BLaER1 (cell line): Measurements from ENCODE around the gene BASP1.

Experiments
- H3K27ac ChIP-seq: shearing (Covaris generic); formaldehyde crosslinking; 2 replicates; pipeline ENCODE4 v1.8.1; 2022
- H3K27me3 ChIP-seq: shearing (Covaris generic); formaldehyde crosslinking; 2 replicates; pipeline ENCODE4 v1.8.1; 2022
- H3K36me3 ChIP-seq: shearing (Covaris generic); formaldehyde crosslinking; 2 replicates; pipeline ENCODE4 v1.8.1; 2022
- H3K4me1 ChIP-seq: shearing (Covaris generic); formaldehyde crosslinking; 2 replicates; pipeline ENCODE4 v1.8.1; 2022
- H3K4me2 ChIP-seq: shearing (Covaris generic); formaldehyde crosslinking; 2 replicates; pipeline ENCODE4 v1.8.1; 2022
- H3K4me3 ChIP-seq: shearing (Covaris generic); formaldehyde crosslinking; 2 replicates; pipeline ENCODE4 v1.8.1; 2022
- H3K9ac ChIP-seq: shearing (Covaris generic); formaldehyde crosslinking; 2 replicates; pipeline ENCODE4 v1.8.1; 2022
- H3K9me3 ChIP-seq: shearing (Covaris generic); formaldehyde crosslinking; 2 replicates; pipeline ENCODE4 v1.8.1; 2022
- H4K20me1 ChIP-seq: shearing (Covaris generic); formaldehyde crosslinking; 2 replicates; pipeline ENCODE4 v1.8.1; 2022
- Cebpa-rat ChIP-seq: shearing (Covaris generic); IDR thresholded peaks from 2 replicates; pipeline ENCODE4 v1.8.1; 2022

The BASP1 gene

DNA sequence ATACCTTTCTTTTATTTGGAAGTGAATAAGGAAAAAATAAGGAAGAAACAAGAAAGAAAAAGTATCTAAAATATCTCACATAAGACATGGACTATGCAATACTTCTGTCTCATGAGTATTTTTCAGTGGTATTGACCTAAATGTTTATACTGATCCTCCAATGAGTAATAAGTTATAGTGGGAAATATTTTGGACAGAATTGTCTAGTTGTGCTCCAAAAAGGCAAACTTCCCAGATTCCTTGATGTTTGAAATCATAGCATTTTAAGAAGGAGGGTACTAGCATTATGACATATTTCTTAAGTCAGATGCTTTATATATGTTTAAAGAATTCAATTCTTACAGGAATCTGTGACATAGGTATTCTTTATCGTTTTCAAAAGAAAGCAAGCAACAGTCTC lies 34.5 kb upstream of the BASP1 start:
- Histone ChIP-seq H3K4me1 (no peaks in the 10 kb centered on the region), H3K36me3 (no peaks in the 10 kb centered on the region), H3K27ac (no peak overlapping the region)

DNA sequence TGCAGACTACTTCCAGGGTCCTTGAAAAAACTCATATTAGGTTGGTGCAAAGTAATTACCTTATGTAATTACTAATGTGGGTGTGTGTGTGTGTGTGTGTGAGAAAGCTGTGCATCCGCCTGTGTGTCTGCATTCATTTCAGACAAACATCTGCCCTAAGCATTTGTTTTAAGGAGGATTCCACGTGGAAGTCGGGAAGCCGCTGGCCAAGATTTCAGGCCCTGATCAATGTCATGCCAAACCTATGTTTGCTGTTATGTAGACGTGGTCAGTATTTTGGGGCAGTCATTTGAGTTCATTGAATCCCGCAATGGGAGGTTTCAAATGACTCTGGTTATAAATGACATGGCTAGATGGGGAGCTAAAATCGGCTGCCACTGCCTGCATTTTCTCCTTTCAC lies 33.6 kb upstream of the BASP1 start:
- no peaks in the 10 kb centered on the region for H3K9me3 ChIP-seq
- H3K9ac ChIP-seq, result no peak overlapping the region
- H4K20me1 ChIP-seq, result no peaks in the 10 kb centered on the region
- no peaks in the 10 kb centered on the region for H3K36me3 ChIP-seq
- no peak overlapping the region for H3K4me3 ChIP-seq
- H3K27me3 ChIP-seq, result no peaks in the 10 kb centered on the region
- no peak for TF ChIP-seq Cebpa-rat
- H3K27ac ChIP-seq, result no peak overlapping the region
- no peak overlapping the region for H3K4me2 ChIP-seq
- H3K4me1 ChIP-seq, result no peaks in the 10 kb centered on the region

More for the DNA sequence above, 34.5 kb upstream of the BASP1 start:
- Histone ChIP-seq H3K9ac (no peak overlapping the region), H3K27me3 (no peaks in the 10 kb centered on the region), H3K4me3 (no peak overlapping the region), H3K4me2 (no peak overlapping the region), H3K9me3 (no peaks in the 10 kb centered on the region), H4K20me1 (no peaks in the 10 kb centered on the region)
- no peak for TF ChIP-seq Cebpa-rat

DNA sequence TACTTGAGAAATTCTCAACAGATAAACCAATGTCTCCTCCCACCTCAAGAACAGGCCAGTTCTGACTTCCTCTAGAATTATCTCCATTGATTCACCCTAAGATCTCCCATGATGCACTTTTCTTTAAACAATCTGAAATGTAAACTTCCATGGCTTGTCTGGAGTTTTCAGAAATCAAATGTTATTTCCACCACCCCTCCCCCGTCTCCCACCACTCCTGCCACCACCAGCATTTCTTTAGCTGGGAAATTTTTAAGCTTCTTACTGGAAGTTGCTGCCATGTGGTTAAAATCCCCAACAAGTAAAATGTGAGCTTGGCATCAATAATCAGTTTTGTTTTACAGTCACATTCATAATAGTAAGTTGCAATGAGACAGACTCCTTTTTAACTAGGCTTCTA lies 32.8 kb upstream of the BASP1 start:
- H3K4me1 ChIP-seq, result no peaks in the 10 kb centered on the region
- no peaks in the 10 kb centered on the region for H3K27me3 ChIP-seq
- no peaks in the 10 kb centered on the region for H3K36me3 ChIP-seq
- no peak overlapping the region for H3K4me2 ChIP-seq
- H3K9me3 ChIP-seq, result no peaks in the 10 kb centered on the region
- TF ChIP-seq Cebpa-rat, result no peak
- no peak overlapping the region for H3K27ac ChIP-seq
- no peak overlapping the region for H3K4me3 ChIP-seq
- H3K9ac ChIP-seq, result no peak overlapping the region
- no peaks in the 10 kb centered on the region for H4K20me1 ChIP-seq

DNA sequence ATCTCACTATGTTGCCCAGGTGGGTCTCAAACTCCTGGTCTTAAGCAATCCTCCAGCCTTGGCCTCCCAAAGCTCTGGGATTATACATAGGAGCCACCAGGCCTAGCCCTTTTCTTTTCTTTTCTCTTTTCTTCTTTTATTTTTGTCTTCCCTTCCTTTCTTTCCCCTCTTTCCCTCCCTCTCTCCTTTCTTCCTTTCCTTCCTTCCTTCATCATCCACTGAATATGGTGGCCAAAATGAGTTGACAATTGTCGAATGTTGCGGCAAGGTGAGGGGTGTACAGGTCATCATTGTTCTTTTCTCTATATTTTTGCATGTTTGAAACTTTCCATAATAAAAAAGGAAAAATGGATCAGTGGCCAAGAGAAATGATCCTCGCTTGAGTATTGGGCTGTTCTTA lies 32.1 kb upstream of the BASP1 start:
- H3K27me3 ChIP-seq, result no peaks in the 10 kb centered on the region
- H3K4me3 ChIP-seq, result no peak overlapping the region
- H3K27ac ChIP-seq, result no peak overlapping the region
- H4K20me1 ChIP-seq, result no peaks in the 10 kb centered on the region
- 0 out of 2 replicates have a peak, but pooled peaks cover 4% of the 10 kb centered on the region for H3K4me1 ChIP-seq
- no peak for TF ChIP-seq Cebpa-rat
- H3K4me2 ChIP-seq, result no peak overlapping the region
- no peaks in the 10 kb centered on the region for H3K36me3 ChIP-seq
- H3K9me3 ChIP-seq, result no peaks in the 10 kb centered on the region
- H3K9ac ChIP-seq, result no peak overlapping the region

DNA sequence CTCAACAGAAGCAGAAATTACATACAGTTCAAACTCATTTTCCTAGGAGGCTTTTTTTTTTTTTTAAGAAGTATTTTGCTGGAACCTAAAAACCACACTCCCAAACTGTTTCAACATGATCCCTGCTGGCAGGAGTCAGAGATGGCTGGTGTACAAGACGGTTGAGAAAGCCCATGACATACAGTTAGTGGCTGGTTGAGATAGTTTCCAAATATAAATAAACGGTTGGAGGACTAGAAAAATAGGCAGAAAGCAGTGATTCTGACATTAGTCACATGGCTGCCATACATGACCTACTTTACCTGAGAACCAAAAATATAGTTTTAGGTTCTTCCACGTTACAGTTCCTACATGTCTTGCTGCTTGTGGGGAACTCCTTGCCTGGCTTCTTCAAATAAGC lies 31.7 kb upstream of the BASP1 start:
- no peaks in the 10 kb centered on the region for H3K27me3 ChIP-seq
- 0 out of 2 replicates have a peak, but pooled peaks cover 5% of the 10 kb centered on the region for H3K4me1 ChIP-seq
- no peak overlapping the region for H3K4me3 ChIP-seq
- H4K20me1 ChIP-seq, result no peaks in the 10 kb centered on the region
- H3K4me2 ChIP-seq, result no peak overlapping the region
- H3K9me3 ChIP-seq, result no peaks in the 10 kb centered on the region
- TF ChIP-seq Cebpa-rat, result no peak
- H3K36me3 ChIP-seq, result no peaks in the 10 kb centered on the region
- H3K27ac ChIP-seq, result no peak overlapping the region
- H3K9ac ChIP-seq, result no peak overlapping the region

DNA sequence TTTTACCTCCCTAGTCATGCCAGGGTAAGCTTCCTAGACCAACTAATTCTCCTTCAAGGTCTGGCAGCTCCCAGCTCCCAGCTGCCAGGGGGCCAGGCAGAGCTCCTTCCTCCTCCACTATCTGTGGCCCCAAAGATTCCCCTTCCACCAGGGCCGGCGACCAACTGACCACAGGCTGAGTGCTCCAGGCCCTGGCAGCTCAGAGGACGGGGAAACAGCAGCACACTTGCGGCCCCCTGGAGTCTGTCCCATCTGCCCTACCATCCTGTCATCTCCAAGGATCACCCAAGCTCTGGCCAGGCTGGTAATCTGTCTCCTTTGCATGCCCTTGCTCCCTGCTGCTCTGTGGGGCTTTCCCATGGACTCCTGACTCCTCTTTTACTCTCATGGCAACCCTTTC lies 31.2 kb upstream of the BASP1 start:
- Histone ChIP-seq H3K4me2 (no peak overlapping the region), H3K9ac (no peak overlapping the region), H3K4me1 (0 out of 2 replicates have a peak, but pooled peaks cover 5% of the 10 kb centered on the region), H3K27me3 (no peaks in the 10 kb centered on the region), H4K20me1 (no peaks in the 10 kb centered on the region), H3K36me3 (no peaks in the 10 kb centered on the region), H3K4me3 (no peak overlapping the region), H3K27ac (no peak overlapping the region), H3K9me3 (no peaks in the 10 kb centered on the region)
- no peak for TF ChIP-seq Cebpa-rat

DNA sequence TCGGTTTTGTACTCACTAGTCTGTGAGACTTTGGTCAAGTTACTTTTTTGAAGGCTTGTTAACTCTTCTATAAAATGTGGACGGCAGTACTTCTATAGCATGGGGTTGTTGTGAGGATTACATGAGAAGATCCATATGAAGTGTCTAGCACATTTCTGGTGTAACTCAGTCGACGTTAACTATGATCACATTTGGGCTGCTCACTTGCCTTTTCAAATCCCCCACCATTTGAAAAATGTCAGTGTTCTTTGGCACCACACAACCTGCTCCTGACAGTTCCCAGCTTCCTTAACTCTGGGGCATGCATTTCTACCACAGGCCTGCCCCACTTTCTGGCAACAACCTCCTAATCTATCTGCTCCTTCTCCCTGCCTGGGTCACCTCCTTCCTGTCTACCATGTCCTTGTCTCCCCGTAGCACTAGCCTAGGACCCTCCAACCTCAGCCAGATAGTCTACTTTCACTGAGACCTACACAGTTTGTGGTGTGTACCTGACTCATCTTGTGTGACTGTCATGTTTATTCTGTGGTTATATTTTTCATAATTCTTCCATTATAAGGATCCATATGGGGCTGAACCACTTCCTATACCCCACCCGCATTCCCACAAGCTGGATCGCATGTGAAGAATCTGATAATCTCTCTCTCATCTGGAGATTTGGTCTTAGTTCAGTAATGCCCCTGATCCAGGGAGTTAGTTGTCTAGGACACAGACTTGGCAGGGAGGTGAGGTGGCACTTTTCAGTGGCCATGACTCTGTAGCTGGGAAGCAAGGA lies 30.2 kb upstream of the BASP1 start:
- H3K27ac ChIP-seq, result no peak overlapping the region
- H3K4me3 ChIP-seq, result no peak overlapping the region
- H3K4me1 ChIP-seq, result peaks cover 10% of the 10 kb centered on the region; the same call in 1 of the 2 replicates
- no peaks in the 10 kb centered on the region for H4K20me1 ChIP-seq
- H3K4me2 ChIP-seq, result no peak overlapping the region
- H3K36me3 ChIP-seq, result no peaks in the 10 kb centered on the region
- H3K9ac ChIP-seq, result no peak overlapping the region
- H3K27me3 ChIP-seq, result no peaks in the 10 kb centered on the region
- no peaks in the 10 kb centered on the region for H3K9me3 ChIP-seq
- TF ChIP-seq Cebpa-rat, result no peak

DNA sequence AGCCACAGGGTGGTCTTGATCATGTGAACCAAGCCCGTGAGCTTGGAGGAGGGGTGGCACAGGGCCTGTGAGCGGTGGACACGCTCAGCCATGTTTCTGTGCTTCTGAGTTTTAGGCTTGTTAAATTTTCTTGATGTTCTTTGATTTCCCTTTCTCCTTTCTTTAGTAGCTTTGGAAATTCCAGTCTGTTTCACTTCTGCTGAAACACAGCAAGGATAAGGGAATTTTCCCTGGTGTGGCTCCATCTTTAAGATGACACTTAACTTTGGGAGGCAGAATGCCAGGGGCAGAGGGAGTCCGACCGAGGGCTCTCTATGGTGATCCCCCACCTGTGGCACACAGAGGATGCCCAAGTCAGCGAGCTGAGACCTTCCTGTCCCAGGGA lies 29.7 kb upstream of the BASP1 start:
- no peaks in the 10 kb centered on the region for H4K20me1 ChIP-seq
- H3K27me3 ChIP-seq, result no peaks in the 10 kb centered on the region
- no peak overlapping the region for H3K9ac ChIP-seq
- H3K9me3 ChIP-seq, result no peaks in the 10 kb centered on the region
- H3K36me3 ChIP-seq, result no peaks in the 10 kb centered on the region
- H3K27ac ChIP-seq, result no peak overlapping the region
- H3K4me2 ChIP-seq, result no peak overlapping the region
- no peak for TF ChIP-seq Cebpa-rat
- peaks cover 12% of the 10 kb centered on the region; the same call in 1 of the 2 replicates for H3K4me1 ChIP-seq
- H3K4me3 ChIP-seq, result no peak overlapping the region

DNA sequence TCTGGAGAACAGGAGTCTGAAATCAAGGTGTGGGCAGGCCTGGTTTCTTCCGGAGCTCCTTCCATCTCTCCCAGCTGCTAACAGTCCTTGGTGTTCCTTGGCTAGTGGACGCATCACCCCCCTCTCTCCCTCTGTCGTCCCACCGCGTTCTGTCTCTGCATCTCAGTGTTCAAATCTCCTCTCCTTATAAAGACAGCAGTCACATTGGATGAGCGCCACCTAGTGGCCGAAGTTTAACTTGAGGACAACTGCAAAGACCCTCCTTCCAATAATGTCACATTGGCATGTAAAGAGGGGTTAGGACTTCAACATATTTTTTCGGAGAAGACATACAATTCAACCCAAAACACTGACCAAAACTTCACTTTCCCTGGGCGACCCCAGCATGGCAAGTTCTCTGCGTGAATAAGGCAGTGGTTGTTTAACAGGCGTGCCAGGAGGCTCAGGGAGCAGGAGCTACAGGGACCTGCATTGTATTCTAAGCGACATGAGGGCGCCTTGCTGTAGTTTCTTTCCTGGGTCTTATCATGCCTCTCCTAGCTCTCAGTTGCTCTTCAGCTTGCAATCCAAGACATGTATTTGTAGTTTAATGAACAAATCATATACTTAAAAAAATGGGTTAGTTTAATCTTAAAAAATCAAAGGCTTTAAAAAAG lies 27.9 kb upstream of the BASP1 start:
- no peak overlapping the region for H3K4me3 ChIP-seq
- no peaks in the 10 kb centered on the region for H4K20me1 ChIP-seq
- H3K27me3 ChIP-seq, result no peaks in the 10 kb centered on the region
- H3K4me1 ChIP-seq, result peaks cover 12% of the 10 kb centered on the region; the same call in 1 of the 2 replicates
- H3K36me3 ChIP-seq, result no peaks in the 10 kb centered on the region
- no peak for TF ChIP-seq Cebpa-rat
- H3K27ac ChIP-seq, result no peak overlapping the region
- no peaks in the 10 kb centered on the region for H3K9me3 ChIP-seq
- no peak overlapping the region for H3K9ac ChIP-seq
- H3K4me2 ChIP-seq, result no peak overlapping the region

DNA sequence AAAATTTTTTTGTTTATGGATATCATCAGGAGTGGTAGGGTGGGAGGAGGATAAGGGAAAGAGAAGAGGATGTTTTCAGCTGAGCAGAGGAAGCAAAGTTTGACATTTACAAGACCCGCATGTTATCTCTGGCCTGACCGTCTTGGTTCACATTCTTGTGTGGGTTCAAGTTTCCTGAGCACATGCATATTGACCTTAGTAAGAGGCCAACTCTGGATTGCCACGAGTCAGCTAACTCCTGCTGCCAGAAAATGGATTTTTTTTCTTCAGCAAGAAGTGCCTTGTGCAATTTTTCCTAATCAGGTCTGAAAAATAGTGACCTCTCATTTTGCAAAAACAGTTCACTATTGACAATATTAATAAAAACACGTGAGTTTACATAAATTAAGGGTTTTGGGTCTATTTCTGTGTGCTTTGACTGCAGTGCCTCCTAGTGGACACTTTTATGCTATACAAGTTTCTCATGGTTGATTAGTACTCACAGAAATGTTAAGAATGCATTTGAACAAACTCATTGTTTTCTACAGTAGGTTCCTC lies 27.1 kb upstream of the BASP1 start:
- Histone ChIP-seq H3K27ac (no peak overlapping the region), H3K4me1 (peaks cover 12% of the 10 kb centered on the region; the same call in 1 of the 2 replicates), H3K27me3 (no peaks in the 10 kb centered on the region), H3K9me3 (no peaks in the 10 kb centered on the region), H3K9ac (no peak overlapping the region), H3K4me3 (no peak overlapping the region), H4K20me1 (no peaks in the 10 kb centered on the region), H3K36me3 (no peaks in the 10 kb centered on the region), H3K4me2 (no peak overlapping the region)
- TF ChIP-seq Cebpa-rat, result no peak
